Endothelial cell of hepatic sinusoid (primary cell): ENCODE results near the gene SDC1.

Experiments
- in situ Hi-C: cut with HindIII; loops from 2 replicates; pipeline ENCODE4 v1.10.0; 2017; ENCODE audit warnings: low sequenced_read_pairs

The SDC1 gene

DNA sequence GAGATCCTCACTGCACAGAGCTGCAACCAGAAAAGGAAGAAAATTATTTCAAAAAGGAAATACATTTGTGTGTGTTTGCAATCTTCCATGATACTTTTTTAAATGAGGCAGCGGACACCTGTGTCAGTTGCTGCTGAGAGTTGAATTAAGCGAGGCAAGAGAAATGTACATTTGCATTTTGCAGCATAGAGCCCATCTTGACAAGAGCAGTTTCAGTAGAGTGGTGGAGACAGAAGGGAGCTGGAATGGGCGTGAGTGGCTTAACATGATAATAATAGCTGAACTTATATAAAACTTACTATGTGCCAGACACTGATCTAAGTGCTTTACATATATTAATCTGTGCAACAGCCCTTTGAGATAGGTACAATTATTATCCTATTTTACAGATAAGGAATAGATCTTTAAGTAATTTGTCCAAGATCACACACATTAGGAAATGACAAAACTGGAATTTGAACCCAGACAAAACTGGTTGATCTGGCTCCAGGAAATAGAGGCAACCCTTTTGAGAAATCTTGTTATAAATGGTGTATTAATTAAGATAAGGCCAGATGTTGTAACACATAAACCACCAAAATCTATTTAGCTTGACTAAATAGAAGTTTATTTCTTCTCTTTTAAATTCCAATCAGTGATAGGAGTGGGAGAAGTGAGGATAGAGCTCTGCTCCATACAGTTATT is 68.7 kb downstream of the SDC1 start:
- in situ Hi-C loops = no loop called here

DNA sequence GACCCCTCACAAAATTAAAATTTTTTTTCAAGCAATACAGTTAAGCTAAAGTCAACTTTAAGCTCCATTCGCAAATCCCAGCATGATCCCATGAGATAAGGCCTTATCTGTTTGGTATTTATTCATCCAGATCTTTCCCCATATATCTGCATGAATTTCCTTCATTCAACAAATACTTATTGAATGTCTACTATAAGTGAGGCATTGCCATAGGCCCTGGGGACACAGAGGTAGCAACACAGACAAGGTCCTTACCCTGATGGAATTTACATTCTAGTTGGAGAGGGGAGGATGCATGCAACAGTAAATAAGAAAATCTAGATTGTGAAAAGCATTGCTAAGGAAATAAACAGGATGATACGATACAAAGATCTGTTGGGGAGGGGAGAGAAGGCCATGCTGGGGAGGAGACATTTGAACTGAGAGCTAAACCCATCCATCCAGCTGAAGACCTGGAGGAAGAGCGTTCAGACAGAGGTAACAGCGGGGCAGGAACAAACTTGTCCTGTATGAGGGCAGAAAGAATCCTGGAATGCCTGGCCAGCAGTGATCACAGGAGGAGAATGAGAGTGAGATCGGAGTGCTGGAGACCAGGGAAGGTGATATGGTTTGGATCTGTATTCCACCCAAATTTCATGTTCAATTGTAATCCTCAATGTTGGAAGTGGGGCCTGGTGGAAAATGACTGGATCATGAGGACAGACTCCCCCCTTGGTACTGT is 71.6 kb downstream of the SDC1 start:
- in situ Hi-C loops = no loop called here

DNA sequence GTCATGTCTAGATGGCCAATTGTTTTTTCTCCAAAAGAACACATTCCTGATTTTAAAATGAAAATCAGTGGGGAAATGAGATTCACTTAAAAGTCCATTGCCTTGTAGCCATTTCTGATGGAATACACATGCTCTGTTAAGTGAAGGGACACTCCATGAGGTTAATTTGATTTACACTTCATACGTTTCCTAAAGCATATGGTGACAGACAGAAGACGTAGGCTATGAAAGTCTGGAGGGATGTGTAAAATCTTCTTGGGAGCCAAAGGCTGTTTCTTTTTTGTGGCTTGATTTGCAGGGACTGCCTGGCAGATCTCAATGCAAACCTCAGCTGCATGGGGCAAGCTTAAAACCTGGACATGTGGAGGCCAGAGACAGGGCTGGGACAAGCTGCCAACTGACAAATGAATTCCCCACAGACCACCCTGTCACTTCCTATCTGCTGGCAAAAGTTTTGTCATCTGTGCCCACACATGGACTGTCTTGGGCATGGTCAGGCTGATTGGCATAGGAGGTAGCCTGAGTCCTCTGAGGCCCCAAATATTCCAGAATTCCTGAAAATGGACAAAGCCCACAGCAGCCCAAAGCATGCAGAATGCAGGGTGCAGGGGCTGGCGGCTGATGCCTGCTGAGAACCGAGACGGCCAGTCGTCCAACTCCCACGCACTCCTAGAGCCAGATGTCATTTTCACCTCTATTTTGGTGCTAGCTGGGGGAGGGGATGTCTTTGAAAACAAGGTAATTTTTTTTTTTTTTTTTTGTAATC is 73.9 kb downstream of the SDC1 start:
- in situ Hi-C loops = no loop called here
